HCT116 (cell line): ENCODE data around the gene APEX2. TPM values are rescaled to one million over a fixed set of nuclear protein-coding genes. Genes with fewer than 3 reads are reported as not detected.

Experiments
- ATAC-seq: fragments of 200-7000 bp; cut with Tn5 transposase; 2 replicates; pipeline ENCODE4 v1.9.1; 2020; ENCODE audit warnings: mild to moderate bottlenecking, moderate library complexity
- BruUV-seq: library from RNA; stranded (reverse); fragments of 400-500 nt; replicated peaks from 2 replicates; lab custom pipeline; 2021; lab: Mats Ljungman, UMichigan
- CTCF ChIA-PET: fragments of 300-600 bp; sonication (Branson Sonifier 250); formaldehyde crosslinking; loops from one replicate; lab custom pipeline; 2021; ENCODE audit warnings: antibody characterized with exemption; lab: Charles Lee
- POLR2A ChIA-PET: fragments of 300-600, 350-600 bp; sonication (Branson Sonifier 250); formaldehyde crosslinking; loops from one replicate; lab custom pipeline; 2021; ENCODE audit warnings: antibody characterized with exemption; lab: Charles Lee
- RAD21 ChIA-PET, 2 experiments: fragments of 300-600 bp; sonication (Branson Sonifier 250); formaldehyde crosslinking; loops; one replicate each; lab custom pipeline; 2023; ENCODE audit warnings: low total read pairs in 2 of 2; ENCODE audit not compliant: uncharacterized antibody in 2 of 2, unreplicated experiment in 2 of 2, low non-redundant PET in 1 of 2; lab: Charles Lee
- DNase-seq: peaks from one replicate; pipeline ENCODE4 v3.0.0-alpha.2; 2010; ENCODE audit warnings: low read depth, low spot score
- H2AFZ ChIP-seq: fragments of 200-600 bp; shearing (Covaris generic), sonication (generic); 2 replicates; pipeline ENCODE4 v1.6.1; 2017; ENCODE audit warnings: low read depth, mixed run types, mixed read lengths, antibody characterized with exemption, low read length; ENCODE audit not compliant: poor library complexity, severe bottlenecking
- H3K27ac ChIP-seq: 2 replicates; pipeline ENCODE4 v1.5.1; 2012; ENCODE audit warnings: low read depth, low read length
- H3K27me3 ChIP-seq: fragments of 200-600 bp; sonication (generic); 2 replicates; pipeline ENCODE4 v1.6.1; 2016; ENCODE audit warnings: mixed run types, low read length, mixed read lengths; ENCODE audit not compliant: insufficient read depth
- H3K36me3 ChIP-seq, 2 experiments: fragments of 200-500 bp in 1 of 2; fragments of 200-600 bp in 1 of 2; sonication (Bioruptor generic) in 1 of 2; sonication (generic) in 1 of 2; 2 replicates each; pipeline versions ENCODE4 v1.5.1 to v1.6.1; 2014 to 2016; ENCODE audit warnings: low read length in 2 of 2, inconsistent platforms in 1 of 2, mixed read lengths in 1 of 2, mixed run types in 1 of 2; ENCODE audit not compliant: insufficient read depth in 2 of 2, control insufficient read depth in 1 of 2
- H3K4me1 ChIP-seq, 2 experiments: fragments of 200-600 bp in 1 of 2; sonication (generic) in 1 of 2; 2 replicates each; pipeline versions ENCODE4 v1.5.1 to v1.6.1; 2012 to 2017; ENCODE audit warnings: low read length in 2 of 2, inconsistent platforms in 1 of 2, mild to moderate bottlenecking in 1 of 2, mixed read lengths in 1 of 2, mixed run types in 1 of 2, moderate library complexity in 1 of 2; ENCODE audit not compliant: insufficient read depth in 2 of 2, control insufficient read depth in 1 of 2
- H3K4me2 ChIP-seq: fragments of 200-600 bp; sonication (generic); 2 replicates; pipeline ENCODE4 v1.6.1; 2017; ENCODE audit warnings: mixed run types, low read length, mixed read lengths
- H3K4me3 ChIP-seq, 2 experiments: fragments of 200-600 bp in 1 of 2; sonication (generic) in 1 of 2; replicated peaks in 1 of 2; 2 replicates each; pipeline ENCODE4 v1.5.1; 2011 to 2016; ENCODE audit warnings: low read length in 2 of 2, control low read depth in 1 of 2, low read depth in 1 of 2, mild to moderate bottlenecking in 1 of 2, mixed read lengths in 1 of 2, mixed run types in 1 of 2
- H3K79me2 ChIP-seq: fragments of 200-600 bp; sonication (generic); 2 replicates; pipeline ENCODE4 v1.6.1; 2017; ENCODE audit warnings: mild to moderate bottlenecking, mixed run types, low read length, moderate library complexity, mixed read lengths; ENCODE audit not compliant: insufficient read depth
- H3K9ac ChIP-seq: fragments of 200-600 bp; sonication (generic); 2 replicates; pipeline ENCODE4 v1.6.1; 2016; ENCODE audit warnings: low read length, mixed read lengths
- H3K9me2 ChIP-seq: fragments of 200-600 bp; sonication (generic), shearing (Covaris generic); 2 replicates; pipeline ENCODE4 v1.6.1; 2017; ENCODE audit warnings: mixed run types, mild to moderate bottlenecking, moderate library complexity; ENCODE audit not compliant: insufficient read depth
- H3K9me3 ChIP-seq, 2 experiments: fragments of 200-500 bp in 1 of 2; fragments of 200-600 bp in 1 of 2; sonication (Bioruptor generic) in 1 of 2; sonication (generic) in 1 of 2; 2 replicates each; pipeline ENCODE4 v1.6.1; 2014 to 2017; ENCODE audit warnings: low read length in 2 of 2, mixed read lengths in 2 of 2, inconsistent platforms in 1 of 2, low read depth in 1 of 2, mild to moderate bottlenecking in 1 of 2, mixed run types in 1 of 2, moderate library complexity in 1 of 2; ENCODE audit not compliant: control insufficient read depth in 1 of 2, insufficient read depth in 1 of 2
- H4K20me1 ChIP-seq: fragments of 200-600 bp; sonication (generic), shearing (Covaris generic); 2 replicates; pipeline ENCODE4 v1.6.1; 2017; ENCODE audit warnings: mixed run types, mild to moderate bottlenecking, moderate library complexity; ENCODE audit not compliant: insufficient read depth
- EZH2phosphoT487 ChIP-seq: fragments of 200-600 bp; IDR thresholded peaks from 2 replicates; pipeline ENCODE4 v1.6.1; 2018; ENCODE audit warnings: antibody characterized with exemption, borderline replicate concordance
- POLR2AphosphoS5 ChIP-seq: IDR thresholded peaks from 2 replicates; pipeline ENCODE4 v1.6.1; 2011; ENCODE audit warnings: mild to moderate bottlenecking, low read depth, low read length, moderate library complexity
- RAD21 ChIP-seq: IDR thresholded peaks from 2 replicates; pipeline ENCODE4 v1.6.1; 2012; ENCODE audit warnings: low read depth, mild to moderate bottlenecking
- TCF7L2 ChIP-seq: IDR thresholded peaks from 2 replicates; pipeline ENCODE4 v1.7.0; 2011; ENCODE audit warnings: borderline replicate concordance, inconsistent platforms; ENCODE audit not compliant: insufficient read depth, insufficient read length; ENCODE audit errors: extremely low read depth
- ZBTB33 ChIP-seq: IDR thresholded peaks from 2 replicates; pipeline ENCODE4 v1.6.1; 2011; ENCODE audit warnings: mild to moderate bottlenecking, low read length, moderate library complexity; ENCODE audit not compliant: insufficient replicate concordance; ENCODE audit errors: extremely low read depth
- ZNF274 ChIP-seq: fragments of 200-500 bp; sonication (Bioruptor generic); IDR thresholded peaks from 2 replicates; pipeline ENCODE4 v1.6.1; 2014; ENCODE audit warnings: mild to moderate bottlenecking, low read depth, low read length, inconsistent platforms
- intact Hi-C: fragments of 100-400 bp; cut with micrococcal nuclease; formaldehyde crosslinking; loops from 2 replicates; pipeline ENCODE4 v1.10.0; 2022
- total RNA-seq: library from RNA; stranded (reverse); gene quantifications from one replicate; pipeline ENCODE4 v1.2.1, GENCODE V29; 2021; ENCODE audit not compliant: unreplicated experiment

Gene APEX2
- total RNA-seq, 1 experiment from 2014 or later, result 28.2 TPM

- POLR2A ChIA-PET, result no interaction called here
- peaks cover 8% of the 10 kb centered on the region; the same call in 1 of the 2 replicates for H3K79me2 ChIP-seq
- ATAC-seq (peak; percentile 38), DNase-seq (no peak)
- no peaks in the 10 kb centered on the region for H3K9me2 ChIP-seq
- H3K36me3 ChIP-seq, result no peaks in the 10 kb centered on the region; a peak in 1 of 4 replicates
- H3K4me3 ChIP-seq, result no peak overlapping the region; a peak in 1 of 4 replicates
- peak overlapping the region; percentile 72; the same call in 1 of the 2 replicates for H3K27ac ChIP-seq
- RAD21 ChIA-PET, result no interaction called here
- peak overlapping the region; percentile 58 for H3K4me2 ChIP-seq
- H3K4me1 ChIP-seq, result peaks cover 16 to 51% of the 10 kb centered on the region in 2 experiments
- CTCF ChIA-PET, result interaction anchor here (0.7 kb wide), 1 partner anchor 526 kb away, joined by 3 read pairs; no protein-coding TSS in a partner anchor
- H2AFZ ChIP-seq, result no peak overlapping the region
- no peak for TF ChIP-seq ZBTB33
- H3K9me3 ChIP-seq, result no peaks in the 10 kb centered on the region
- H3K9ac ChIP-seq, result 0 out of 2 replicates have a peak overlapping the region, but pooled peaks have one; percentile 14
- BruUV-seq, result no TSS peak
- no peaks in the 10 kb centered on the region for H4K20me1 ChIP-seq
- no peaks in the 10 kb centered on the region for H3K27me3 ChIP-seq
- intact Hi-C loops, result no loop called here
These were observed 7.5 kb downstream of the APEX2 start for GRCh38 chrX:55007656-55008055.

- peak; percentile 12 for DNase-seq
- peak overlapping the region; percentile 58 for H3K4me2 ChIP-seq
- H2AFZ ChIP-seq, result no peak overlapping the region
- H3K9me3 ChIP-seq, result no peaks in the 10 kb centered on the region
- no peak overlapping the region; the same call in 1 of the 2 replicates for H3K9ac ChIP-seq
- H3K79me2 ChIP-seq, result no peaks in the 10 kb centered on the region
- H4K20me1 ChIP-seq, result no peaks in the 10 kb centered on the region
- CTCF ChIA-PET, result no interaction called here
- peak; percentile 57 for ATAC-seq
- H3K4me3 ChIP-seq, result peak overlapping the region in 1 of 2 experiments; percentile 18; a peak in 1 of 4 replicates
- peaks cover 16 to 40% of the 10 kb centered on the region in 2 experiments for H3K4me1 ChIP-seq
- POLR2A ChIA-PET, result interaction anchor here (3.0 kb wide), 1 partner anchor 9 kb away, joined by 10 read pairs; the partner anchor contains the start of gene APEX2
- no peaks in the 10 kb centered on the region for H3K9me2 ChIP-seq
- H3K36me3 ChIP-seq, result no peaks in the 10 kb centered on the region; a peak in 1 of 4 replicates
- peak overlapping the region; percentile 72 for H3K27ac ChIP-seq
- intact Hi-C loops, result no loop called here
- TF ChIP-seq RAD21, result no peak
- TF ChIP-seq POLR2AphosphoS5, result peak; percentile 22; the same call in 1 of the 2 replicates
- TF ChIP-seq ZNF274, result no peak
- no peak for TF ChIP-seq EZH2phosphoT487
- TF ChIP-seq TCF7L2, result no peak
- TF ChIP-seq, all 23 proteins: peak for 1
- RAD21 ChIA-PET, result no interaction called here
- no TSS peak for BruUV-seq
- no peaks in the 10 kb centered on the region for H3K27me3 ChIP-seq
These were observed 8.6 kb downstream of the APEX2 start for GRCh38 chrX:55008571-55009358.
